Neuronal stem cell (in vitro differentiated cells): ENCODE data around the gene SET. TPM values are rescaled to one million over a fixed set of nuclear protein-coding genes. Genes with fewer than 3 reads are reported as not detected.

Experiments used
- small RNA-seq: library from polyadenylated mRNA; stranded (forward); fragments of <200 nt; extraction: miRNeasy Mini kit (QIAGEN cat#:217004); gene quantifications from one replicate; pipeline ENCODE3, GENCODE V24; 2013; ENCODE audit not compliant: insufficient read depth

The SET gene

Small RNAs within 50 kb of the gene (small RNA-seq; reads per million reads assigned to genes)
- gene RF00017 (not detected), gene RN7SL560P (not detected)
